ENCODE measurements around the gene VSIG10. TPM values are rescaled to one million over a fixed set of nuclear protein-coding genes. Genes with fewer than 3 reads are reported as not detected.

VSIG10 gene
- total RNA-seq, 1 donor, result 22.5 TPM

DNA sequence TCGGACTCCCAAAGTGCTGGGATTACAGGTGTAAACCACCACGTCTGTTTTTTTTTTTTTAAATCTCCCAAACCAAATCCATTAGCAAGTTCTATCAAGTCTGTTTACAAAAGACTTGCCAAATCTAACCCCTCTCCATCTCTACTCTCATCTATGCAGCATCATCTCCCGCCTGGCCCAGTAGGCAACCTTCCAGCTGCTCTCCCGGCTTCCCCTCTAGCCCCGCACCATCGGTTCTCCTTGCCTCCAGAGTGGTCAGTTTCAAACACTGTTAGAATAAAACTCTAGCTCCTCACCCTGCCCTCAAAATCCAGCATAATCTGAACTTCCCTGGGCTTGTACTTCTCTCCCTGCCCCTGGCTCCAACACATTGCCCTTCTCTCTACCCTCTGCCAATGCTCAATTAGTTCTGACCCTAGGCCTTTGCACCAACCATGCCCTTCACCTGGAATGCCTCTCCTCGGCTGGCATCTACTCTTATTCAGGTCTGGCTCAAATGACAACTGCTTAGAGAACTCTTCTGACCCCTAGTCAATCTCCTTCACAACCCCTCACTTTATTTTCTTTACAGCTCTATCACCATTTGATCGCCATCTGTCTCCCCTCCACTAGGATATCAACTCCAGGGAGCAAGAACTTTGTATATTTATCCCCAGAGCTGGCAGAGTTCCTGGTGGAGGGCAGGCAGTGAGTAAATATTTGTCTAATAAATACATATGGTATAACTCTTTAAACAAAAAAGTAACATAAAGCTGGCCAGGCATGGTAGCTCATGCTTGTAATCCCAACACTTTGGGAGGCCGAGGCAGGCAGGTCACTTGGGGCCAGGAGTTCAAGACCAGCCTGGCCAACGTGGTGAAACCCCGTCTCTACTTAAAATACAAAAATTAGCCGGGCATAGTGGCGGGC, 47.7 kb downstream of the VSIG10 start:
- TF ChIP-seq, protein P1, sequence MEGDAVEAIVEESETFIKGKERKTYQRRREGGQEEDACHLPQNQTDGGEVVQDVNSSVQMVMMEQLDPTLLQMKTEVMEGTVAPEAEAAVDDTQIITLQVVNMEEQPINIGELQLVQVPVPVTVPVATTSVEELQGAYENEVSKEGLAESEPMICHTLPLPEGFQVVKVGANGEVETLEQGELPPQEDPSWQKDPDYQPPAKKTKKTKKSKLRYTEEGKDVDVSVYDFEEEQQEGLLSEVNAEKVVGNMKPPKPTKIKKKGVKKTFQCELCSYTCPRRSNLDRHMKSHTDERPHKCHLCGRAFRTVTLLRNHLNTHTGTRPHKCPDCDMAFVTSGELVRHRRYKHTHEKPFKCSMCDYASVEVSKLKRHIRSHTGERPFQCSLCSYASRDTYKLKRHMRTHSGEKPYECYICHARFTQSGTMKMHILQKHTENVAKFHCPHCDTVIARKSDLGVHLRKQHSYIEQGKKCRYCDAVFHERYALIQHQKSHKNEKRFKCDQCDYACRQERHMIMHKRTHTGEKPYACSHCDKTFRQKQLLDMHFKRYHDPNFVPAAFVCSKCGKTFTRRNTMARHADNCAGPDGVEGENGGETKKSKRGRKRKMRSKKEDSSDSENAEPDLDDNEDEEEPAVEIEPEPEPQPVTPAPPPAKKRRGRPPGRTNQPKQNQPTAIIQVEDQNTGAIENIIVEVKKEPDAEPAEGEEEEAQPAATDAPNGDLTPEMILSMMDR (IDR thresholded peaks at IDR 0.05; ENCODE audit: insufficient read depth, low read depth, low read length), result no peak
- peak; percentile 39 for DNase-seq (ENCODE audit: low read depth)
- H3K4me3 ChIP-seq (ENCODE audit: low read depth, low read length), result no peak overlapping the region

DNA sequence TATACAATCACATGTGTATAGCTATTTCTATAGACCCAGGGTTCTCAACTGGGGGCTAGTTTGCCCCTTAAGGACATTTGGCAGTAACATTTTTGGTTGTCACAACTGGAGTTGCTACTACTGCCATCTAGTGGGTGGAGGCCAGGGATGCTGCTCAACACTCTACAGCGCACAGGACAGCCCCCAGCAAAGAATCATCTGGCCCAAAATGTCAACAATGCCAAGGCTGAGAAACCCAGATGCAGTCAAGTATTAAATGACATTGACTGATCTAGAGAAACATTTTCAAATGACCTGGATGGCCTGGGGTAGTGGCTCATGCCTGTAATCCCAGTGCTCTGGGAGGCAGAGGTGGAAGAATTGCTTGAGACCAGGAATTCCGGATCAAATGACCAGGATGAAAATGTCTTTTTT, 48.7 kb downstream of the VSIG10 start:
- no peak for DNase-seq (ENCODE audit: low read depth)
- TF ChIP-seq, protein P1 (IDR thresholded peaks at IDR 0.05; ENCODE audit: insufficient read depth, low read depth, low read length), result peak; percentile 55
- H3K4me3 ChIP-seq (ENCODE audit: low read depth, low read length), result no peak overlapping the region

DNA sequence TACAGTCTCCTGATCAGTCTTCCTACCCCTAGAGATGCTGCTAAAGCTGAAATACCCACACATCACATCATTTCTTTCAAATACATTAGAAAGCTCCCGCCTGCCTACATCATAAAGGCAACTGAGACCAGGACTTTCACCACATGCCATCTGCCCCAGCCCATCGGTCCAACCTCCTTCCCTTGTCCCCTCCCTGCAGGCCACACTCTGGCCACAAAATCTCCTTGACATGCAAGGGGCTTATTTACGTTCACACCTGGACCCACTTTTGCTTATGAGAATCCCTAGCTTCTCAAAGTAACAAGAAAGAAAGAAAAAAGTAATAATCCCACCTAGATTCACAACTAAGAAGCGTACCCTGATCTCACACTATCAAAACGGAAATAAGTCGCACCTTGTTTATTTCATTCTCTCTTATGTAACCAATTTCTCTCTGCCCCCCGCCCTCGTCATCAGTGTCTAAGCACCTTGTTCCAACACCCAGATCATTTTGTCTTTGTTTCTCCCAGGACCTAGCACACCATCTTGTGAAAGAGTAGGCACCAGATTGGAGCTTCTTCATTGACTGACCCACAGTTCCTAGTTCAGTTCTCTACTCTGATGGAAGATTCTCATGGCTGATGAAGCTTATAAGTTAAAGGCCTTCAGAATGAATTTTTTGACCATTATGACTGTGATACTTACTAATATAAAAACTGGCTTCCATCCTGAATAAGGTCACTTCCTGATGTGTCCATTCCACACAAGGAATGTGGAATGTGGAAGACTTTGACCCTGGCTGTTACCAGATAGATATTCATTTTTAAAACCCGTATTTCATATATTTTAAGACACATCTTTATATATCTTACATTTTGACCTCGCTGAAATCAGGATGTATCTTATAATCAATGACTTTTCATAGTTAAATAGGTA, 50.5 kb downstream of the VSIG10 start:
- no peak for DNase-seq (ENCODE audit: low read depth)
- H3K4me3 ChIP-seq (ENCODE audit: low read depth, low read length), result no peak overlapping the region
- TF ChIP-seq, protein P1 (IDR thresholded peaks at IDR 0.05; ENCODE audit: insufficient read depth, low read depth, low read length), result no peak

DNA sequence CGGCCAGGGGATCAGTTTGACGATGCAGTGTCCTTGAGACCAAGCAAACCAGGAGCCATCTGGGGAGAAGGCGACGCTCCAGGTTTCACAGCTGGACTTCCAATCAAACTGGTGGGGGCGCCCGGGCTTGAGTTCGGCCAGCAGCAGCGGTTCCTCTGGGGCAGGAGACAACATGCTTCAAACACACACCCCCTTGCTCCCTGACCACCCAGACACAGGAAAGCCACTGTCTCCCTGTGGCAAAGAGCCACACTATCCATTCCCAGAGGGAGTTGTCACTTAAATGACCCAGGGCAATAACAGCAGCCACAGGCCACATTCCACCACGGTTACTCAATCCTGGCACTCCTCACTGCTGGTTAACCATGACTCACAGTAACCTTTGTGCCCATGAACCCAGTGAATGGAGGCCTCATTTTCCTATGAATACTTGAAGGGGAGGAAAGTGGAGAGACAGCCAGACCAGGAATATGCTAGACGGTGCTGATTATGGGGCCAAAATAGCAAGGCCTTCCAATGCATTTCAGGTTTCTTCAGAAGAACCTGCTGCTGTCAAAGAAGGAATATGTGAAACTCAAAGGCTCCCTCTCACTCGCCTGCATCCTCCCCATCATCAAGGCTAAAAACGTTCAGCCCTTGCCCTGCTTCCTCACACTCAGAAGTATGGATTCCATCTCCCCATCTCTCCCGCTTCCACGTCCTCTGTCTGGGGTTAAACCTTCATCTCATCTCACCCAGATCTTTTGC, 51.3 kb downstream of the VSIG10 start:
- TF ChIP-seq, protein P1 (IDR thresholded peaks at IDR 0.05; ENCODE audit: insufficient read depth, low read depth, low read length), result no peak
- peak; percentile 93 for DNase-seq (ENCODE audit: low read depth)
- no peak overlapping the region for H3K4me3 ChIP-seq (ENCODE audit: low read depth, low read length)

DNA sequence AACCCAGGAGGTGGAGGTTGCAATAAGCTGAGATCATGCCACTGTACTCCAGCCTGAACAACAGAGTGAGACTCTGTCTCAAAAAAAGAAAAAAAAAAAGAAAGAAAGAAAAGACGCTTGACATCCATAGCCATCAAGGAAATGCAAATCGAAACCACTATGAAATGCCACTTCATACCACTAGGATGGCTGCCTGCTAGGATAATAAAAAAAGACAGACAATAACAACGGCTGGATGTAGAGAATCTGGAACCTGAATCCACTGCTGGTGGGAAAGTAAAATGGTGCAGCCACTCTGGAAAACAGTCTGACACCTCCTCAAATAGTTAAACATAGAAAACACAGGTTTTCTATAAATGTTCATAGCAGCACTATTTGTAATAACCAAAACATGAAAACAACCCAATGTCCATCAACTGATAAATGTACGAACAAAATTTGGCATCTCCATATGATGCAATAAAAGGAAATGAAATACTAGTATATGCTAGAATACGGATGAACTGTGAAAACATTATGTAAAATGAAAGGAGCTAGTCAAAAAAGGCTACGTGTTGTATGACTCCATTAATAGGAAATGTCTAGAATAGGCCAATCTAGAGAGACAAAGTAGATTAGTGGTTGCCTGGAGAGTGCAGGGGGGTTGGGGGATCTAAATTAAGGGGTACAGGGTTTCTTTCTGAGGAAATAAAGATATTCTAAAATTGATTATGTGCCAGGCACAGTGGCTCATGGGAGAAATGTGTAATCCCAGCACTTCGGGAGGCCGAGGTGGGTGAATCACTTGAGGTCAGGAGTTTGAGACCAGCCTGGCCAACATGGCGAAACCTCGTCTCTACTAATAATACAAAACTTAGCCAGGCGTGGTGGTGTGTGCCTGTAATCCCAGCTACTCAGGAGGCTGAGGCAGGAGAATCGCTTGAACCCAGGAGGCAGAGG, 52.6 kb downstream of the VSIG10 start:
- TF ChIP-seq, protein P1 (IDR thresholded peaks at IDR 0.05; ENCODE audit: insufficient read depth, low read depth, low read length), result peak; percentile 2
- no peak overlapping the region for H3K4me3 ChIP-seq (ENCODE audit: low read depth, low read length)
- no peak for DNase-seq (ENCODE audit: low read depth)
